GM19025 (cell line): Measurements from ENCODE around the gene ROGDI.
A peak's percentile ranks its signal among the peaks of the same experiment; 100 is the strongest.

ENCODE experiments used
- ATAC-seq: cut with Tn5 transposase; IDR thresholded peaks from one replicate; pipeline ENCODE4 v1.9.1; 2021; ENCODE audit warnings: mild to moderate bottlenecking, low read depth, moderate library complexity; ENCODE audit not compliant: unreplicated experiment

ROGDI gene

DNA sequence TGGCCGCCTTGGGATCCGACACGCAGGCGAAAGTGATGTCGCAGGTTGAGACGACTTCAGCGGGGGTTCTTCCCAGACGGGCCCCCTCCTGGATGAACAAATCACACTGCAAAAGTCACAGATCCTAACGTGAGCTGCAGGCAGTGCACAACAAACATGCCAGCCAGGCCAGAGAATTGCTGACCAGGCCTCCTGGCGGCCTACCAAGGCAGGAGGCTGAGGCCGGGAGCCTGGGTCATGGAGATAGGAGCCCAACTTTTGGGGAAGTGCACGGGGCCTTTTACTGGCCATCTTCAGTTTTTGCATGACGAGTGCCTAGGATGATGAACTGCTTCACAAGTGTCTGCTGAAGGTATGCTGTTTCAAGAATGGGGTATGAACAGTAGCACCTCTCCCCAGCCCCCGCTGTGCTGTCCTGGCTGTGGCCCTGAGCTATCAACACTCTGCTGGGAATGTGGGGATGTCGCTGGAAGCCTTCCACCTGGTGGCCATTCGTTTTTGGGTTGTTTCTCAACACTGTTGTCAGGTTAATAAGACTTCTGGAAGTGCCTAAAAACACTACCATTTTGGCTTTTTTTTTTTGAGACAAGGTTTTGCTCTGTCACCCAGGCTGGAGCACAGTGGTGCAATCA lies 12.2 kb upstream of the ROGDI start:
- ATAC-seq: no peak

DNA sequence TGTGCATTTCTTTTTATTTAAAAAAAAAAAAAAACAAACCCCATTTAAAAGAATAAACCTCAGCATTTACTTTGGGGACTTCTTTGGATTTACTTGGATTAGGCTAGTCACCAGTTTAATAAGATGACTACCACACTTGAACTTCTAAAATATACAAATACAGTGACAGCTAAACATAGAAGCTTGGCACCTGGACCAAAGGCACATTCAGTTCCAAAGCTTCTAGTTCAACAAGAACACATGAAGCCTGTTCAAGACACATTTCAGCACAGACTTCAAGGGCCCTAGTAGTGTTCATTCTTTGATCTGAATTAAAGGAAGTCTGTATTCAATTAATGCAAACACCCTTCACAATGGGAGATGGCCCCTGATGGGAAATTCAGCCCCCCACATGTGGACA lies 11.6 kb upstream of the ROGDI start:
- ATAC-seq: no peak

DNA sequence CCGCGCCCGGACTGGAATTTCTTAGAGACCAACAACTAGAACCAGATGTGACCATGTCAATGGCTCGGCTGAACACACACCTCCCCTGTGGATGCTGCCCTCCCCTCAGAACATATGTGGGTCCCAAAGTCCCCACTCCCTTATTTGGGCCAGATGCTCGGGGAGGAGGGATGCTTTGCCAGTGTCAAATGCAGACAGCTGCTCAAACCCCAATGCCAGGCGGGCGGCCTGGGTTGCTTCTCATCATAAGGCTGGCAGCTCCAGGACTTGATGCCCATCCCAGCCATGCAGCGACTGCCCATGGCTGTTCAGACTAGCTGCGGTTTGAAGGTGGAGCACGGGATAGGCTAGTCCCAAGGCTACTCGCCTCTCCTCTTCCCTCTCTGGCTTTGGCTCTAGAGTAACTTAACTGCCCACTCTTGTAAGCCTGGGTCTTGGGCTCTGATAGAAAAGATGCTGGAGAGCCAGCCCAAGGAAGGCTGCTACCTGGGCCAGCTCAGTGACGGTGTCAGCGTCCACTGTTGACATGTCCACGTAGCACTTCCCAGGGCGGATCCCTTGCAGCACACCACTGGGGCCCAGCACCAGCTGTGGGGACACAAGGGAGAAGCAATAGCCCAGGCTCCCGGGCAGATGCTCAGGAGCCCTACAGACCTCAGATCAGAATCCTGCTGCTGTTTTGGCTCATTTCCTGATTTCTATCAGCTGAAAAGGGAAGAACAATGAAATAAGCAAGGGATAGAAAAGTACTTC lies 11.0 kb upstream of the ROGDI start:
- ATAC-seq: no peak

GRCh38 chr16:4811773-4812172 lies 9.3 kb upstream of the ROGDI start:
- no peak for ATAC-seq

DNA sequence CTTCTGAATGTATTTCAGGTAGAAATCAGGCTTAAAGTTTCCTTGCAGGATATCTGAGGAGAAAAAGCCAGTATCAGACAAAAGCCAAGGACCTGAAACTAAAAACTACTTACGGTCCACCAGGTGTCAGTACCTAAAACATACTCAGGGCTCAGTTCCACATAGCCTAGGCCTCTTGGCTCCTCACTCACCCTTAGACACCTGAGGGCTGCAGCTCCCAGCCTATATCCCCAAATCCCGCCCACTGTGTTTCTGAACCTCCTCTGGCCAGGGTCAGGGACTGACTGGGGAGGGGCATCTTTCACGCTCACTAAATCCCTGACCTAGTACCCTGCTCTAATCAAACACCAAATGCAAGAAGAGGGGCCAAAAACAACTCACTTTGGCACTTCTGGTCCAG lies 8.8 kb upstream of the ROGDI start:
- ATAC-seq: no peak

DNA sequence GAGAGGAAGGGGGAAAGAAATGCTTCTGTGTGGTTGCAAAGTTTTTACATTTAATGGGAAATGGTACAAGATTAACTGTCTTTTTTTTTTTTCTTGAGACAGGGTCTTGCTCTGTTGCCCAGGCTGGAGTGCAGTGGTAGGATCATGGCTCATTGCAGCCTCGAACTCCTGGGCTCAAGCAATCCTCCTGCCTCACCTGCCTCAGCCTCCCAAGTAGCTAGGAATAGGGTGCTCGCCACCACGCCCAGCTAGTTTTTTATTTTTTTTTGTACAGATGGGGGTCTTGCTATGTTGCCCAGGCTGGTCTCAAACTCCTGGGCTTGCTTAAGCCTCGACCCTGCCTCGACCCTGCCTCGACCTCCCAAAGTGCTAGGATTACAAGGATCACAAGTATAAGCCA lies 3.8 kb upstream of the ROGDI start:
- ATAC-seq: no peak

DNA sequence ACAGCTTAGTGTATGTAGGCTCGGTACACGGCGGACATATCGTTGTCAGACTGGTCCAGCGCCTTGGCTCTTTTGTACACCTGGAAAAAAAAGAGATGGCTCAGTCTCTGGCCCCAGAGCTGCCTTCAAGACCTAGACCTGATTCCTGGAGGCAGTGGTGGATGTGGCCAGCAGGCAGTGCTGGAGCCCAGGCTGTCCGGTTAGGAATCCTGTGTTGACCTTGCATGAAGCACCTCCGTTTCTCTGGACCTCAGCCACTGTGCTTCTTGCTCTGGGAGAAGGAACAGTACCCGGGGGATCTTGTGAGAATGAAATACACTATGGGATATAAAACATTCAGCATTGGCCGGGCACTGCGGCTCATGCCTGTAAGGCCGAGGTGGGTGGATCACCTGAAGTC lies 2.8 kb upstream of the ROGDI start:
- no peak for ATAC-seq

- no peak for ATAC-seq
Measured at GRCh38 chr16:4803898-4804762, 1.7 kb upstream of the ROGDI start.

GRCh38 chr16:4803401-4803844 lies 990 bp upstream of the ROGDI start:
- no peak for ATAC-seq

- ATAC-seq: peak; percentile 93
Measured at GRCh38 chr16:4802659-4803287, 340 bp upstream of the ROGDI start.

DNA sequence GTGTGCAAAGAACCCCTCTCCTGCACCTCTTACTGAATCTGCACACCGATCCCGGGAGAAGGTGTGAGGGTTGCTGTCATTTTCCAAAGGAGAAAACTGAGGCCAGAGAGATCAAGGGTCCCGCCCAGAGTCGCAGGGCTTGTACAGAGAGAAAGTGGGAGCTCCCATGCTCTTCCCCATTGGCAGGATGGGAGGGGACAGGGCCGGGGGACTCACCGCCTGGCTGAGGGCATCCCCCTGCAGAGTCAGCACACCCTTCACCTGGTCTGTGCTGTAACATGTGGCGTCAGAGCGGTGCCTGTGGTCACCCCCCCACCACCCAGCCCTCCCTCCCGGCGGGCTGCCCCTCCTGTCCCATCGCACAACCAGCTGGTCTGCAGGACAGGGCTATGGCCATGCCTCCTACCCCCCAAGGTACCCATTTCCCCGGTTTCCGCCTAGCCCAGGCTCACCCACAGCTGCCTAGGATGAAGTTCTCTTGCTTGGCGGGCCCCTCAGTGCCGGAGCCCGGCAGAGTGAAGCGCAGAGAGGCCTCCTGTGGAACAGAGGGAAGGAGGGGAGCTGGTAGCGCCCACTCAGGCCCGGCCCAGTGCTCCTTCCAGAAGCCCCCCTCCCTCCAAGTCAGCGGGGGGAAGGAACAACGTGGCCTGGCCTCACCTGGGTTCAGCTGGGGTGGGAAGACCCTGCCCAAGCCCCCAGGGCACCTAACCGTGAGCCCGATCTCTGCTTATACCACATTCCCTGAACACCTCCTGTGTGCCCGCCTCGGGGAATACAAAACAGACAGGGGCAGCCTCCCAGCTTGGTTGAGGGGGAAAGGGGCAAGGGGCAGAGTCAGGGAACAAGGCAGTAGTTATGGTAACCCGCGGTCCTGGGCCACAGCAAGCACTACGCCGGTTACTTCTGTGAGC lies 1.1 kb downstream of the ROGDI start:
- ATAC-seq: no peak

GRCh38 chr16:4800290-4801041 lies 2.0 kb downstream of the ROGDI start:
- ATAC-seq: no peak

GRCh38 chr16:4799171-4799855 lies 3.1 kb downstream of the ROGDI start:
- ATAC-seq: no peak

- ATAC-seq: no peak
Measured at GRCh38 chr16:4798456-4798855, 4.0 kb downstream of the ROGDI start.

DNA sequence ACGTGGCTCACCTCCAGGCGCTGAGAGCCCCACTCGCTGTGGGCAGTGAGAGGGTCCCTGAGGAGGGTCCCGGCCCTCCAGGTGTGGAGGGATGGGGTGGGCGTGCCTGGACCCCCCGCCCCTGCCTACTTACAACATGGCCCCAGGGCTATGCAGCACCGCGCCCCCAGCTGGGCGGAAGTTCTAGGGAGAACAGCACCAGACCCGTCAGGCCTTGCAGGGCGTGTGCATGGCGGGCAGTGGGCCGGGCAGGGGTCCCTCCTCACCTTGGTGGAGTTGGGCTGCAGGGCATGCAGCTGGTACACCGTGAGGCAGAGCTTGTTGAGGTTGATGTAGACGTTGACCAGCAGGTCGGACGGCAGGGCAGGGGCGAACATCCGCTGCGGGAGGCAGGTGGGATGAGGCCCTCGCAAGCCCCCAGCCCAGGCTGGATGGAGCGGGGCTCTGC lies 4.6 kb downstream of the ROGDI start:
- no peak for ATAC-seq

DNA sequence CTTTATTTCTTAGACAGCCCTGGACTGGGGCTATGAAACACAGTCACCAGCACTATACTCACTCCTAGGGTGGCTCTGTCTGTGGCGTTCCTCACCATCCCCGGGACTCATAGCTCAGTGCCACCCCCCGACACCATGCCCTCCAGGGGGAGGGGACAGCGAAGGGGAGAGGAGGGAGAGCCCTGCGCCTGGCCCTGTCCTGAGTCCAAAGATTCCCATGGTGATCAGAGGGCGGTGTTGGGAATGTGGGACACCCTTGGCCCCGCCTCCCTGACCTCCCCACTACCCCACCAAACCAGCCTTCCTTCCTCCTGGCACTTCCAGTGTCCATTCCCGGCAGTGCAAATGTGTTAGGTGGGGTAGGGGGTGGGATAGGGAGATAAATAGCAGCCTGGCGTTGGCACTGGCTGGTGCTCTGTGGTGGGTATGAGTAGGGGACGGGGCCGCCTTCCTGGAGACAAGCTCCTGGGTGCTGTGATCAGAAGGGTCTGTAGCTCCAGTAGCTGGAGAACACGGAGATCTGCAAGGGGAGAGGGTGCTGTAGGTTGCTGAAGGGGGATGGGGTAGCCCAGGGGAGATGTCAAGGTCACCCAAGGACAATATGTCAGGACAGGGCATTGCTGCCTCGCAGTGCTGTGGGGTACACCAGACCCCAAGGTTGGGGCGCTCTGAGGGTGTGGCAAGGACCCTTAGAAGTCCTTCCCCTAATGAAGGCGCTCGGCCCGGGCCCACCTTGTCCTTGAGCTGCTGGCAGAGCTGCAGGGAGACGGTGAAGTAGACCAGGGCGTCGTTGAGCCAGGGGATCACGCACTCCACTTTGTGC lies 5.2 kb downstream of the ROGDI start:
- no peak for ATAC-seq

DNA sequence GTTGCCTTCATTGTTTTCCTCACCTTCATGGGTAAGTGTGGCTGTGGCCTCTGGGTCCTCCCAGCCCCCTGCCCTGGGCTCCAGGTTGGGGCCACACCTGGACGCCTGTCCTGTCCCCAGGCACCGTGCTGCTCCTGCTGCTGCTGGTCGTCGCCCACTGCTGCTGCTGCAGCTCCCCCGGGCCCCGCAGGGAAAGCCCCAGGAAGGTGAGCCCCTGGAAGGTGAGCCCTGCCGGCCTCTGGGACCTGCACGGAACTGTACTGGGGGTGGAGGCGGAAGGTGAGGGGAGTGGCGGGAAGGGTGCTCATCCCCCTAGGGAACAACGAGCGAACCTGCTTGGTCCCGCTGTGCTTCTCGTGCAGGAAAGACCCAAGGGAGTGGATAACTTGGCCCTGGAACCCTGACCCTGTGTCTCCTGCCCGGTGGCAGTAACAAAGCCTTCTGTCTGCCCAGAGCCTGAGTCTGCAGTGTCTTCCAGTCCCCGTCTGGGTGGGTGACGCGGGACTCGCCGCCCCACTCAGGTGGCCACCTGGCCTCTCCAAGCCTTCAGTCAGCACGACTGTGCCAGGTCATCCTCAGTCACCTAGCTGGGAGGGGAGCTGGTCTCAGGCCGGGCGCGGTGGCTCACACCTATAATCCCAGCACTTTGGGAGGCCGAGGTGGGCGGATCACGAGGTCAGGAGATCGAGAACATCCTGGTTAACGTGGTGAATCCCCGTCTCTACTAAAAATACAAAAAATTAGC lies 6.4 kb downstream of the ROGDI start:
- no peak for ATAC-seq
